ENCODE data around the gene ZNF423. TPM values are rescaled to one million over a fixed set of nuclear protein-coding genes. Genes with fewer than 3 reads are reported as not detected.

The ZNF423 gene
- total and polyA plus RNA-seq, 7 donors = 0.69 to 19.7 (median 3.6) TPM

DNA sequence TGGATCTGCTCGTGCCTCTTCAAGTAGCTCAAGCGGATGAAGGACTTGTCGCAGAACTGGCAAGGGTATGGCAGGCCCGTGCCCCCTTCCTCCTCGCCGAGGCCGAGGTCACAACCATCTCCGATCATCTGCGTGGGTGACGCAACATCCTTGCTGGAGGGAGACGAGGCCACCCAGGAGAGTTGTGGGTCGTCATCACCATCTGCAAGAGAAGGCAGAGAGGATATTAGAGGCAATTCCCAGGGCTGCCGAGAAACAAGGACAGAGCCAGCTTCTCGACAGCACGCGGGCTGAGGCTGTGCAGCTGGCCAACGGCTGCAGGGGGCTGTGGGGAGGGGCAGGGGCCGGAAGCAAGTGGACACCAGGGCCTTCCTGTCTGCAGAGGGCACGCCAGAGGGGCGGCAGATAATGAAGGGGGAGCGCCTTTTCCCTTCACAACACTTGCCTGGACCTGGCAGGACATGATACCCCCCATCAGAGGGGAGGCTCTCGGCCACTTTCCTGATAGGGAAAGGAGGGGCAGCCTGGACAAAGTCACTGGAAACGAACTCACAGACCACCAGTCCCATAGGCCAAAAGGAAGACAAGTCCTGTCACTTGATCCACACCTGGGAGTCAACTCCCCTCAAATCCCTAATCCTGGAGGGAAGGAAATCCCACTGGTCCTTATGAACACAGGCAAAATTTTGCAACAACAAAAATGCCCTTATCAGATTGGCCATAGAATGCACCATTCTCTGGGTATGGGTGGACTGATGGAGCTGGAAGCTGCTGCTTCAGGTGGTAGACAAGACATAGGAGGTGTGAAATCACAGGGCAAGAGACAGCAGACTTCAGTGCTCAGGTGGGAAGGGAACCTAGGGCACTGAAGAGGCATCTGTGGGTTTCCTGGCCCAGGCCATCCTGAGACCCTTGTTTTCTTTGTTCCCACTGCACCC, 217.0 kb downstream of the ZNF423 start:
- Histone ChIP-seq H3K36me3 (peaks cover 0 to 26% (median 9%) of the 10 kb centered on the region in 4 donors), H3K9me3 (no peaks in the 10 kb centered on the region), H3K4me1 (peaks cover 0 to 28% (median 20%) of the 10 kb centered on the region in 4 donors), H3K27ac (peak overlapping the region; percentile 31 to 77 (median 67)), H3K27me3 (no peaks in the 10 kb centered on the region), H3K4me3 (no peak overlapping the region)
- 74 to 79% methylated on average over 23 of the region's 23 CpGs for WGBS, 2 donors
- TF ChIP-seq POLR2AphosphoS5 (IDR thresholded peaks at IDR 0.05) = no peak
- intact Hi-C loops (cut with DNase I) = no loop called here
- DNase-seq = no peak

- DNase-seq = no peak
- Histone ChIP-seq H3K4me1 (peaks cover 0 to 28% (median 20%) of the 10 kb centered on the region in 4 donors), H3K4me3 (no peak overlapping the region), H3K27ac (peak overlapping the region in 1 of 4 donors; percentile 77), H3K36me3 (peaks cover 0 to 26% (median 9%) of the 10 kb centered on the region in 4 donors), H3K27me3 (no peaks in the 10 kb centered on the region), H3K9me3 (no peaks in the 10 kb centered on the region)
- intact Hi-C loops (cut with DNase I) = no loop called here
- WGBS, 2 donors = 93 to 94% methylated on average over 42 of the region's 42 CpGs
- TF ChIP-seq, protein P1, sequence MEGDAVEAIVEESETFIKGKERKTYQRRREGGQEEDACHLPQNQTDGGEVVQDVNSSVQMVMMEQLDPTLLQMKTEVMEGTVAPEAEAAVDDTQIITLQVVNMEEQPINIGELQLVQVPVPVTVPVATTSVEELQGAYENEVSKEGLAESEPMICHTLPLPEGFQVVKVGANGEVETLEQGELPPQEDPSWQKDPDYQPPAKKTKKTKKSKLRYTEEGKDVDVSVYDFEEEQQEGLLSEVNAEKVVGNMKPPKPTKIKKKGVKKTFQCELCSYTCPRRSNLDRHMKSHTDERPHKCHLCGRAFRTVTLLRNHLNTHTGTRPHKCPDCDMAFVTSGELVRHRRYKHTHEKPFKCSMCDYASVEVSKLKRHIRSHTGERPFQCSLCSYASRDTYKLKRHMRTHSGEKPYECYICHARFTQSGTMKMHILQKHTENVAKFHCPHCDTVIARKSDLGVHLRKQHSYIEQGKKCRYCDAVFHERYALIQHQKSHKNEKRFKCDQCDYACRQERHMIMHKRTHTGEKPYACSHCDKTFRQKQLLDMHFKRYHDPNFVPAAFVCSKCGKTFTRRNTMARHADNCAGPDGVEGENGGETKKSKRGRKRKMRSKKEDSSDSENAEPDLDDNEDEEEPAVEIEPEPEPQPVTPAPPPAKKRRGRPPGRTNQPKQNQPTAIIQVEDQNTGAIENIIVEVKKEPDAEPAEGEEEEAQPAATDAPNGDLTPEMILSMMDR (IDR thresholded peaks at IDR 0.05) = no peak
- TF ChIP-seq EP300 (IDR thresholded peaks at IDR 0.05) = no peak
- no peak for TF ChIP-seq POLR2A (IDR thresholded peaks at IDR 0.05)
- TF ChIP-seq POLR2AphosphoS5 (IDR thresholded peaks at IDR 0.05) = no peak
Observed at GRCh38 chr16:49637933-49638672, 217.8 kb downstream of the ZNF423 start.

GRCh38 chr16:49637511-49637910, 218.4 kb downstream of the ZNF423 start:
- H3K4me1 ChIP-seq = peaks cover 0 to 31% (median 20%) of the 10 kb centered on the region in 4 donors
- H3K27ac ChIP-seq = no peak overlapping the region
- no peaks in the 10 kb centered on the region for H3K27me3 ChIP-seq
- H3K9me3 ChIP-seq = no peaks in the 10 kb centered on the region
- no peak for TF ChIP-seq EP300 (IDR thresholded peaks at IDR 0.05)
- TF ChIP-seq, protein P1 (IDR thresholded peaks at IDR 0.05) = no peak
- TF ChIP-seq POLR2A (IDR thresholded peaks at IDR 0.05) = no peak
- no peak for TF ChIP-seq POLR2AphosphoS5 (IDR thresholded peaks at IDR 0.05)
- no peak for DNase-seq
- H3K36me3 ChIP-seq = peaks cover 0 to 26% (median 9%) of the 10 kb centered on the region in 4 donors
- H3K4me3 ChIP-seq = no peak overlapping the region
- 96% methylated on average over 16 of the region's 16 CpGs for WGBS, 2 donors
- intact Hi-C loops (cut with DNase I) = no loop called here

DNA sequence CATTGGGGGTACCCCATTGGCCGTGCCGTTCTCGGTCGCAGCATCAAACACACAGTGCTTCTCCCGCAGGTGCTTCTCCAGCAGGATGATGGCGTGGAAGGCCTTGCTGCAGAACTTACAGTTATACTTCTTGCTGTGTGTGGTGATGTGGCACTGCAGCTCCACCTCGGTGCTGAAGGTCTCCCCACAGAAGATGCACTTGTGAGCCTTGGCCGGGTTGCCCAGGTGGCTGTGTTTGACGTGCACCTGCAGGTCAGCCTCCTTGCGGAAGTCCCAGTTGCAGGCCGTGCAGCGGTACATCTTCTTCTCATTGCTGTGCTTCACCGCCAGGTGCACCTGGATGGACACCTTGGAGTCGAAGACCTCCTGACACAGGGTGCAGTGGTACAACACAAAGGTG, 219.3 kb downstream of the ZNF423 start:
- WGBS, 2 donors = 94% methylated on average over 14 of the region's 14 CpGs
- Histone ChIP-seq H3K4me3 (no peak overlapping the region), H3K36me3 (peaks cover 0 to 26% (median 9%) of the 10 kb centered on the region in 4 donors), H3K4me1 (peaks cover 0 to 40% (median 23%) of the 10 kb centered on the region in 4 donors), H3K9me3 (no peaks in the 10 kb centered on the region), H3K27me3 (no peaks in the 10 kb centered on the region), H3K27ac (no peak overlapping the region)
- intact Hi-C loops (cut with DNase I) = no loop called here
- no peak for DNase-seq
- TF ChIP-seq POLR2AphosphoS5 (IDR thresholded peaks at IDR 0.05) = no peak
- no peak for TF ChIP-seq EP300 (IDR thresholded peaks at IDR 0.05)
- TF ChIP-seq, protein P1 (IDR thresholded peaks at IDR 0.05) = no peak
- no peak for TF ChIP-seq POLR2A (IDR thresholded peaks at IDR 0.05)
